ENCODE measurements around the gene ADAMTS19.
"Not testable (repeated sequence)": the region's sequence is repeated elsewhere in the genome, so short reads cannot be mapped to it uniquely, and the experiment has no call there.

Gene ADAMTS19

GRCh38 chr5:129459777-129460671 lies at the start of gene ADAMTS19:
Gene ADAMTS19, plus strand, starts transcription at chr5:129460298. Its CDS starts 94 bp downstream, at chr5:129460392.
- DNase-seq: peak in 1 of 2 experiments; percentile 51

DNA sequence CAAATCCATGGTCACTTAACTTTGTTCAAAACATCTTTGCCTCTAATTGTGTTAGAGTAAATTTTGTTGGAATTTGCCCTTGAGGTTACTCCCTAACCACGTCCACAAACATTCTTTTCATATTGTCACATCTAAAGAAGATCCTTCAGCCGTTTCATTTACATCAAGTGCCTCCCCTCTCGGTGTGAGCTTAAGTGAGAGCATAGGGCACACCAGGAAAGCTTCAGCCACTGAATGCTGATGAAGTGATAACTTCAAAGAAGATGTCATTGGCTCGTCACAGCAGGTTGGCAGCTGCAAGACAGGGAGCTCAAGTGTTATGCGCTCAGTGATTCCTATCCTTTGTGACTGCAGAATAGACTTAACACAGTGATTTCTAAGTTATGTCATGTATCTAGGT lies 49.6 kb upstream of the ADAMTS19 start:
- no peak for DNase-seq

- no peak for DNase-seq
These were observed 47.4 kb upstream of the ADAMTS19 start for GRCh38 chr5:129412721-129413120.

GRCh38 chr5:129413570-129413969 lies 46.5 kb upstream of the ADAMTS19 start:
- no peak for DNase-seq

DNA sequence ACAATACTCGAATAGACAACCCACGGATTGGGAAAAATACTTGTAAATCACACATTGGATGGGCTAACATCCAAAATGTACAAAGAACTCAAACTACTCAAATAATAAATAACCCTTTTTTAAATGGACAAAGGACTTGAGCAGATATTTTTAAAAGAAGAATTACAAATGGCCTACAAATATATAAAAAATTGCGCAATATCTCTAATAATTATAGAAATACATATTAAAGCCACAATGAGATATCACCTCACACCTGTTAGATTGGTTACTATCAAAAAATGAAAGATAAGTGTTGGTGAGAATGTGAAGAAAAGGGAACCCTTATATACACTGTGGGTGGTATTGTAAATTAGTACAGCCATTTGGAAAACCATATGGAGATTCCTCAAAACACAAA lies 40.8 kb upstream of the ADAMTS19 start:
- DNase-seq: no peak

GRCh38 chr5:129425031-129425430 lies 35.1 kb upstream of the ADAMTS19 start:
- no peak for DNase-seq

GRCh38 chr5:129426071-129426470 lies 34.0 kb upstream of the ADAMTS19 start:
- DNase-seq: no peak

GRCh38 chr5:129428636-129429035 lies 31.5 kb upstream of the ADAMTS19 start:
- not testable (repeated sequence) for DNase-seq

GRCh38 chr5:129431406-129431805 lies 28.7 kb upstream of the ADAMTS19 start:
- no peak for DNase-seq

- DNase-seq: no peak
These were observed 21.8 kb upstream of the ADAMTS19 start for GRCh38 chr5:129438322-129438721.

DNA sequence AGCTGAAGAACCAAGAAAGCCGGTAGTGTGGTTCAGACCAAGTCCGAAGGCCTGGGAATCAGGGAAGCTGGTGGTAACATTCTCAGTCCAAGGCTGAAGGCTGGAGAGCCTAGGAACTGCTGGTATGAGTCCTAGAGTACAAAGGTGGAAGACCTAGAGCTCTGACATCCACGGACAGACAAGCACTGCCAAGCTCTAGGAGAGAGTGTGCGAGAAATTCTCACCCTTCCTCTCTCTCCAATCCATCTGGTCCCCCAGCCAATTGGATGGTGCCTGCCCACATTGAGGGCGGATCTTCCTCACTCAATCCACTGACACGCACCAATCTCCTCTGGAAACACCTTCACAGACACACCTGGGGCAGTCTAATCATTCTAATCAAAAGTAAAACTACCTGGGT lies 19.7 kb upstream of the ADAMTS19 start:
- no peak for DNase-seq

DNA sequence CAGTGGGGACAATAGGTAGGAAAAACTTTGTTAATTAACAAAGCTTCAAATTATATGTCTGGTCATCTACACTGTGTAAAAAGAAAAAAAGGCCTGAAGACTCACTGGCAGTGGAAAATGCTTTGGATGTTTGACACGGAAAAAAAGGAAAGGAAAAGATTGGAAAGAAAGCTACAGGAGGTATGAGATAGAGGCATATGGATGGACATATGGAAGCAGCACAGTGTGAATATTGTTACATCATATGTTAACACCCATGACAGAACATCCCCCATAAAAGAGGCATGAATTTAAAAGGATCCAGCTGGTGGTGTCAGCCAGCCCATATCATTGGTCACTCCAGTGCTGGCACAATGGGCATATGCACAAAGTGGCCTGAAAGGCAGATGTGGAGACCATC lies 19.0 kb upstream of the ADAMTS19 start:
- no peak for DNase-seq

DNA sequence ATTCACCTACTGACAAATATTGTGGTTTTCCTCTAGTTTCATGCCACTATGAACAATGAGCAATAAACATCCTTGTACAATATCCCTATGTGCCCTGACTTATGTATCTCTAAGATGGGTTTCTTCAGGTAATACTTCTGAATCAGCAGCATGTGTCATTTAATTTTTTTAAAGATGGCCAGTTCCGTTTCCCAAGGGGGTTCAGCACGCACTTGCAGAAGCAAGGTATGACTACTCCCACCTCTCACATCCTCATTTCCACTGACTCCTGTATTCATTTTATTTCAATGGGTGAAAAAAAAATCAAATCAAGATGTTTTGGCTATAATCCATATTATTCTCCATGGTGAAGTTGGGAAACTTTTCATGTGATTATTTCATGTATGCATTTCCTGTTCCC lies 14.7 kb upstream of the ADAMTS19 start:
- DNase-seq: no peak

DNA sequence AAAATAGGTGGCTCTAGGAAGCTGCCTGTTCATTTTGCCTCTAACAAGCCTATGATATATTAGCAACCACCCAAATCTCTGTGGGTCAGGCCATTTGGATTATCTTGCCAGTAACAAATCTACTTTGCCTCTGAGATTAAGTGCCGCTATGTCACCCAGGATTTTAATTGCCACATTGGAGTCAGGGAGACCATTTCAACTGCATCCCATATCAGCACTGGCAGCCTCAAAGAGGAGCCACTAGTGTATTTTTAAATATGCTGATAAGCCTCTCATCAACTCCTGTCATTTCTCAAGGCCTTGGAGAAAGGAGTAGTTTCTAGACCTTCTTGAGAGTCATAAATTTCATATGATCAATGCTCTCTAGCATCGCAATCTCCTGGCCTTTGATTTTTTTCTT lies 12.1 kb upstream of the ADAMTS19 start:
- no peak for DNase-seq

DNA sequence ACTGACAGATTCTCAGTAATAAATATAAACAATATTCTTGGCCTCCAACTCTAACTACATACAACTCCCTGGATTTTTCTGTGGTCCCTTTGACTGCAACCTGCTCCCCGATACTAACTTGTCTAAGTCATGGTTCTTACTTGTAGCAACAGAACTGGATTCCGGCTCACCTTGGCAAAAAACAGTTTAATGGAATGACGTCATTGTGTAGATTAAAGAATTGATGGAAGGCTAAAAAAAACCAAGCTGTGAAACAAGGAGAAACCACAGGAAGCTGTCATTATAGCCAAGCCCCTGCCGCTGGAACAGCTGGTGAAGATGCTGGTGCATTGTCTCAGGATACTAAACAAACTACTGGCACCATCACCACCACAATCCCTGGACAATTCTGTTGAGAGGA lies 11.4 kb upstream of the ADAMTS19 start:
- DNase-seq: no peak

GRCh38 chr5:129454461-129454860 lies 5.6 kb upstream of the ADAMTS19 start:
- no peak for DNase-seq

- DNase-seq: no peak
These were observed 685 bp upstream of the ADAMTS19 start for GRCh38 chr5:129459450-129459776.

- no peak for DNase-seq
These were observed 506 bp downstream of the ADAMTS19 start for GRCh38 chr5:129460672-129460935.

- DNase-seq: peak in 1 of 2 experiments; percentile 74
These were observed 1.0 kb downstream of the ADAMTS19 start for GRCh38 chr5:129460936-129461710.

DNA sequence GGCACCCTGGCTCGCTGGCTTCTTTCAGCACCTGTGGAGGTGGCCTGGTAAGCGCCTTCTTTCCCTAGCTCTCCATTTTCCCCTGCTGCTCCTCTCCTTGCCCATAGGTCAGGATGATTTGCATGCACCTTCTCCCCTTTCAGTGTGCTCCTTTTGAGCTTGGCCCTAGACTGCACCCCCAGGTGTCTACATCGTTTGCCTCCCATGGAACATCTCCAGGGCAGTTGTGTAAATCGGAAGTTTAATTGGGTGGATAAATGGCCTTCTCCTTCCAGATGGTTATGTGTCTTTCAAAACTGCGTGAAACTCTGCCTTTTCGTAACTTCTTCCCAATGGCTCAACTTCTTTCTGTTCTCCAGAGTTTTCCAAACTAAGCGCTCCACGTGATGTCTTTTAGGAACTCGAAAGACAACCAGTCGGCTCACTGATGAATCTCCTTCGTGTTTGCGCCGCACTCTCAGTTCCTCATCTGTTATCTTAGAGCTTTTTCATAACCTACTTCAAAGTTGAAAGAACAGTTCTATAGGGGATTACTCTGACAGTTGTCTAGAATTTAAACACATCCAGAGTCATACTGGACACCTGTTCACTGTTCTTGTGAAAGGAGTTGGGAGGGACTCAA lies 1.7 kb downstream of the ADAMTS19 start:
- DNase-seq: no peak

GRCh38 chr5:129465776-129466344 lies 5.8 kb downstream of the ADAMTS19 start:
- no peak for DNase-seq

- DNase-seq: no peak
These were observed 14.4 kb downstream of the ADAMTS19 start for GRCh38 chr5:129474544-129474943.

- DNase-seq: no peak
These were observed 16.7 kb downstream of the ADAMTS19 start for GRCh38 chr5:129476751-129477150.

GRCh38 chr5:129477532-129477931 lies 17.4 kb downstream of the ADAMTS19 start:
- DNase-seq: no peak
